Progenitor cell of endocrine pancreas (in vitro differentiated cells): Measurements from ENCODE around the gene MYO1E. TPM values are rescaled to one million over a fixed set of nuclear protein-coding genes. Genes with fewer than 3 reads are reported as not detected.

Experiments used
- DNase-seq: peaks from one replicate; pipeline ENCODE4 v3.0.0; 2021; ENCODE audit warnings: low spot score; ENCODE audit not compliant: unreplicated experiment
- H3K27ac Mint-ChIP-seq: 2 replicates; pipeline ENCODE4 v1.8.0; 2021; ENCODE audit warnings: mild to moderate bottlenecking, moderate library complexity, mixed read lengths
- H3K27me3 Mint-ChIP-seq: 2 replicates; pipeline ENCODE4 v1.8.0; 2021; ENCODE audit warnings: mixed read lengths
- H3K36me3 Mint-ChIP-seq: 2 replicates; pipeline ENCODE4 v1.8.0; 2022; ENCODE audit warnings: mixed read lengths; ENCODE audit not compliant: insufficient read depth
- H3K4me1 Mint-ChIP-seq: 2 replicates; pipeline ENCODE4 v1.8.0; 2021; ENCODE audit warnings: low read depth, mixed read lengths
- H3K4me3 Mint-ChIP-seq: 2 replicates; pipeline ENCODE4 v1.8.0; 2021; ENCODE audit warnings: low read depth, mild to moderate bottlenecking, moderate library complexity, mixed read lengths
- H3K9me3 Mint-ChIP-seq: 2 replicates; pipeline ENCODE4 v1.8.0; 2021; ENCODE audit warnings: low read depth, mixed read lengths
- total RNA-seq: library from RNA; stranded (reverse); gene quantifications from 2 replicates; pipeline ENCODE4 v1.2.1, GENCODE V29; 2021
- TF ChIP-seq, protein P1 (sequence below): fragments of 200-600 bp; sonication (generic); IDR thresholded peaks from one replicate; pipeline ENCODE4 v1.5.0; 2021; ENCODE audit warnings: antibody characterized with exemption, mild to moderate bottlenecking; ENCODE audit not compliant: unreplicated experiment

The MYO1E gene
- total RNA-seq, 1 donor from 2014 or later = 40.4 TPM

DNA sequence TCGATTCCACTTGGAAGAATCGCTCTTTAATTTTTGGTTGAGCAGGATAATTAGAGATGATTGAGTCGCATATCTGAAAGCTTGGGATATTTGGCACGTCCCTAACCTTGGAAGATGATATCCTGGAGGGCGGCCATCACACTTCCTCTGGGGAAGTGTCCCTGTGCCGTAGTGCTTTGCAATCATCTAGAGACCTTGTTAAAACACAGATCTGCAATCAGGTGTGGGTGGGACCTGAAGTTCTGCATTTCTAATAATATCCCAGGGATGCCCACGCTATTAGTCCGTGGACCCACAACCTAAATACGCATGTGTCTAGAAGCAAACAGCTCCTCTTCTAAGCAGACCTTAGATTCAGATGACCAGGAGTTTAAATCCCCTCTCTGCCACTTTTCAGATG, 20.5 kb downstream of the MYO1E start:
- H3K4me1 Mint-ChIP-seq = peaks cover 10% of the 10 kb centered on the region
- TF ChIP-seq, protein P1, sequence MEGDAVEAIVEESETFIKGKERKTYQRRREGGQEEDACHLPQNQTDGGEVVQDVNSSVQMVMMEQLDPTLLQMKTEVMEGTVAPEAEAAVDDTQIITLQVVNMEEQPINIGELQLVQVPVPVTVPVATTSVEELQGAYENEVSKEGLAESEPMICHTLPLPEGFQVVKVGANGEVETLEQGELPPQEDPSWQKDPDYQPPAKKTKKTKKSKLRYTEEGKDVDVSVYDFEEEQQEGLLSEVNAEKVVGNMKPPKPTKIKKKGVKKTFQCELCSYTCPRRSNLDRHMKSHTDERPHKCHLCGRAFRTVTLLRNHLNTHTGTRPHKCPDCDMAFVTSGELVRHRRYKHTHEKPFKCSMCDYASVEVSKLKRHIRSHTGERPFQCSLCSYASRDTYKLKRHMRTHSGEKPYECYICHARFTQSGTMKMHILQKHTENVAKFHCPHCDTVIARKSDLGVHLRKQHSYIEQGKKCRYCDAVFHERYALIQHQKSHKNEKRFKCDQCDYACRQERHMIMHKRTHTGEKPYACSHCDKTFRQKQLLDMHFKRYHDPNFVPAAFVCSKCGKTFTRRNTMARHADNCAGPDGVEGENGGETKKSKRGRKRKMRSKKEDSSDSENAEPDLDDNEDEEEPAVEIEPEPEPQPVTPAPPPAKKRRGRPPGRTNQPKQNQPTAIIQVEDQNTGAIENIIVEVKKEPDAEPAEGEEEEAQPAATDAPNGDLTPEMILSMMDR = no peak
- H3K27ac Mint-ChIP-seq = no peak overlapping the region
- H3K27me3 Mint-ChIP-seq = no peaks in the 10 kb centered on the region
- H3K36me3 Mint-ChIP-seq = peaks cover 1% of the 10 kb centered on the region
- H3K9me3 Mint-ChIP-seq = no peaks in the 10 kb centered on the region
- H3K4me3 Mint-ChIP-seq = no peak overlapping the region
- DNase-seq = no peak

DNA sequence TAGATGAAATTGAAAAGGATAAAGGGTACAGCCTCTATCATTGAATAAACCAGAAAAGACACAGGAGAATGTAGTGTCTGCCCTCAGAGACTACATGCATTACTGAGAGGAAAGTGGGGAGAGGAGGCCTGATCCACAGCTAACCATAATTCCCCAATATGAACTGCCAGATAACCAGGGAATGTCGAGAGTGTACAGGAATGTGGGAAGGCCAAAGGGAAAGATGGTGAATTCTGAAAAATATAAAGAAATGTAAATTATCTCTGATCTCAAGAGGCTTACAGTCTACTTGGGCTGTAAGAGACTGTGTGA, 22.3 kb downstream of the MYO1E start:
- Mint-ChIP-seq H3K4me3 (no peak overlapping the region), H3K4me1 (peaks cover 10% of the 10 kb centered on the region), H3K36me3 (peaks cover 1% of the 10 kb centered on the region), H3K9me3 (no peaks in the 10 kb centered on the region), H3K27me3 (no peaks in the 10 kb centered on the region), H3K27ac (no peak overlapping the region)
- TF ChIP-seq, protein P1 = no peak
- DNase-seq = no peak

DNA sequence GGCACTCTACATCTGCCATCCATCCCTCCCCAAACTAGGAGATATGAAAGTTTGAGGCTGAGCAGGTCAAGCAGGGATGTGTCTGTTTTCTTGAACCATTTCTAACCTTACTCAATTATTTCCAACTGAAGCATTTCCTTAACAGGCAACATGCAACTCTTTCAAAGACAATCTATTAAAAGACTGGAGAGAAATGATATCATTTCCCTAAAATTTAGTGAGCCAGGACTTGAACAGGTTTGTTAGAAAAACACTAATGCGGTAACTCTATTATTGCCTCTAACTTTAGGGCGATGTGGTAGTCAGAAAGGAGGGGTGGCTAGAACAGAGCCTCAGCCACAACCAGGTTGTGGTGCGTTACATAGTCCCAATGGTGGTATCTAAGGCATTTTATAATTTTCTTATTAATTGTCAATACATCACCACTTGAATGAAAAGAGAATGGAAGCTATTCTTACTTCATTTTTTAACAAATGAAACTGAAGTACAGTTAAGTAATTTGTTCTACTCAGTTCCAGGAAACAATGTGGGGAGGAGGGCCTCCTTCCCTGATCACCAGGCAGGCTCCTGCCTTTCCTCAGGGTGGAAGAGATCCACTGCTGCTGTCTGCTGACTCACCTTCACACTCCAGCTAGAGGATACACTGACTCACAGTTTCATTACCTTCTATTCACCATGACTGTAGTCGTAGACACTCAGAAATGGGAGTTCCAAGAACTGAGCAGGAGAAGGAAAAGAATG, 22.8 kb downstream of the MYO1E start:
- H3K9me3 Mint-ChIP-seq = no peaks in the 10 kb centered on the region
- no peak overlapping the region for H3K4me3 Mint-ChIP-seq
- DNase-seq = no peak
- H3K4me1 Mint-ChIP-seq = peaks cover 5% of the 10 kb centered on the region
- TF ChIP-seq, protein P1 = no peak
- H3K36me3 Mint-ChIP-seq = peaks cover 1% of the 10 kb centered on the region
- H3K27me3 Mint-ChIP-seq = no peaks in the 10 kb centered on the region
- no peak overlapping the region for H3K27ac Mint-ChIP-seq

DNA sequence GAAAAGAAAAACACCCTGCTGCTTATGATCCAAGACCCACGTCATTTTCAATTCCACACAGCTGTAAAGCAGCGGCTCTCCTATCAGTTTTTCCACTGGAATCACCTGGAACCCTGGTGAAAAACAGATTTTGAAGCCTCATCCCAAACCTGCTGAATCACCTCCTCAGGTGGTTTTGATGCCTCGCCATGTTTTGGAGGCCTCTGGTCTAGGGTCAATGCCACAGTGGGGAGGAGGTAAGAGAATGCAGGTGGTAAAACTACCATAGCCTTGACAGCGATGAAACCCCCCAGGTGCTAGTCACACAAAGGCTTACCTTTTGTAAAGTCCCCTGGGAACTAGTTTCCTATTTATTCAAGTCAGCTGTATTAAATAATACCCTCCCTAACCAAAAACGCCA, 24.8 kb downstream of the MYO1E start:
- Mint-ChIP-seq H3K36me3 (peaks cover 7% of the 10 kb centered on the region), H3K27me3 (no peaks in the 10 kb centered on the region), H3K4me3 (no peak overlapping the region), H3K4me1 (peaks cover 2% of the 10 kb centered on the region), H3K27ac (no peak overlapping the region), H3K9me3 (peaks cover 8% of the 10 kb centered on the region)
- TF ChIP-seq, protein P1 = no peak
- DNase-seq = no peak

DNA sequence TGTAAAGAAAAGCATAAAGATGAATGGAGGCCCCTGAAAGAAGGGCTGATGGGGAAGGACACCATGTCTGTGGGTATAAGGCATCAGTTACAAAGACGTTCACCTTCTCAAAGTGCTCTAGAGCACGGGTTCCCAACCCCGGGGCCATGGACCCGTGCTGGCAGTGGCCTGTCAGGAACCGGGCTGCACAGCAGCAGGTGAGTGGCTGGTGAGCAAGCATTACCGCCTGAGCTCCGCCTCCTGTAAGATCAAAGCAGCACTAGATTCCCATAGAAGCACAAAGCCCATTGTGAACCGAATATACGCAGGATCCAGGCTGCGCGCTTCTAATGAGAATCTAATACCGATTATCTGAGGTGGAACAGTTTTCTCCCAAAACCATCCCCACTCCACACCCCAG, 25.7 kb downstream of the MYO1E start:
- H3K36me3 Mint-ChIP-seq = peaks cover 8% of the 10 kb centered on the region
- TF ChIP-seq, protein P1 = no peak
- no peak overlapping the region for H3K4me3 Mint-ChIP-seq
- peaks cover 17% of the 10 kb centered on the region for H3K9me3 Mint-ChIP-seq
- no peak for DNase-seq
- H3K27me3 Mint-ChIP-seq = no peaks in the 10 kb centered on the region
- no peaks in the 10 kb centered on the region for H3K4me1 Mint-ChIP-seq
- no peak overlapping the region for H3K27ac Mint-ChIP-seq
